ENCODE results near the gene ENTPD8. TPM values are rescaled to one million over a fixed set of nuclear protein-coding genes. Genes with fewer than 3 reads are reported as not detected.

ENTPD8 gene
- total and polyA plus RNA-seq, 2 of the 13 experiments (the other 11 are each of a cell fraction or from before 2014, with no cell fraction given): 0.26 to 0.44 TPM

DNA sequence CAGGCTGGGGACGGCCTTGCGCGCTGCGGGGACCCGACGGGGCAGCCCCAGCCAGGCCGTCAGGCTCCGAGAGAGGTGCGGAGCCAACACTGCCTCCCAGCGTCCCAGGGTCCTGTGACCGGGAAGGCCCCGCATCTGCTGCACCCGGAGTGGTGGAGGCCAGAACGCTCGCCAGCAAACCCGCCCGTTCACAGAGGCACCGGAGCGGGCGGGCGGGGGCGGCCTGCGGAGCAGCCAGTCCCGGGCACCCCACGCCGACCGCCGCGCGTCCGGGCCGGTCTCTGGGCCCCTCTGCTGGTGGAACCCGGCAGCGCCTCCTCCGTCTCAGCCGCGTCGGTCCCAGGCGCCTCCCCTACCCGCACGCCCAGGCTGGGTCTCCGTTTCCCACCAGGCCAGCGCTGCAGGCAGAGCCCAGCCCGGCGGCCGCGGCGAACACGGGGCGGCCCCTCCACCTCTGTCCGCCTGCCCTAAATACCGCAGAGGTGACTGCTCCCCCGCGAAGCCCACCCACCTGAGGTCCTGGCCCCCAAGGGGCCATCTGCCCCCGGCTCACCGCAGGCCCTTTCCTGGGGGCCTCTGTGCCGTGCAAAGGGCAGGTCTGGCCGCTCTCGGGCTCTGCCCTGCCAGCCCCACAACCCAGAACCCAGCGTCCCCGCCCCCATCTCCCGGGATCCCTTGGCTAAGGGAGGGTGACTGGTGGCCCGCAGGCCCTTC, 34.1 kb downstream of the ENTPD8 start (continued):
- TF ChIP-seq, protein P1, sequence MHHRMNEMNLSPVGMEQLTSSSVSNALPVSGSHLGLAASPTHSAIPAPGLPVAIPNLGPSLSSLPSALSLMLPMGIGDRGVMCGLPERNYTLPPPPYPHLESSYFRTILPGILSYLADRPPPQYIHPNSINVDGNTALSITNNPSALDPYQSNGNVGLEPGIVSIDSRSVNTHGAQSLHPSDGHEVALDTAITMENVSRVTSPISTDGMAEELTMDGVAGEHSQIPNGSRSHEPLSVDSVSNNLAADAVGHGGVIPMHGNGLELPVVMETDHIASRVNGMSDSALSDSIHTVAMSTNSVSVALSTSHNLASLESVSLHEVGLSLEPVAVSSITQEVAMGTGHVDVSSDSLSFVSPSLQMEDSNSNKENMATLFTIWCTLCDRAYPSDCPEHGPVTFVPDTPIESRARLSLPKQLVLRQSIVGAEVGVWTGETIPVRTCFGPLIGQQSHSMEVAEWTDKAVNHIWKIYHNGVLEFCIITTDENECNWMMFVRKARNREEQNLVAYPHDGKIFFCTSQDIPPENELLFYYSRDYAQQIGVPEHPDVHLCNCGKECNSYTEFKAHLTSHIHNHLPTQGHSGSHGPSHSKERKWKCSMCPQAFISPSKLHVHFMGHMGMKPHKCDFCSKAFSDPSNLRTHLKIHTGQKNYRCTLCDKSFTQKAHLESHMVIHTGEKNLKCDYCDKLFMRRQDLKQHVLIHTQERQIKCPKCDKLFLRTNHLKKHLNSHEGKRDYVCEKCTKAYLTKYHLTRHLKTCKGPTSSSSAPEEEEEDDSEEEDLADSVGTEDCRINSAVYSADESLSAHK (CRISPR knock-in tag; IDR thresholded peaks at IDR 0.05; ENCODE audit: borderline replicate concordance): no peak
- TF ChIP-seq ZFP36L2 (CRISPR knock-in tag; IDR thresholded peaks at IDR 0.05) (no peak), CBX2 (IDR thresholded peaks at IDR 0.05; ENCODE audit: low read depth, low read length) (no peak), CBX2 (CRISPR knock-in tag; IDR thresholded peaks at IDR 0.05; ENCODE audit: low read depth) (no peak), TMF1 (CRISPR knock-in tag; IDR thresholded peaks at IDR 0.05; ENCODE audit: low read depth) (peak; percentile 45; the same call in 1 of the 2 replicates), MED13 (CRISPR knock-in tag; IDR thresholded peaks at IDR 0.05) (no peak), ISX (CRISPR knock-in tag; conservative IDR thresholded peaks at IDR 0.05) (no peak), HOXA3 (CRISPR knock-in tag; IDR thresholded peaks at IDR 0.05) (peak; percentile 50; the same call in 1 of the 2 replicates), MAZ (IDR thresholded peaks at IDR 0.05; ENCODE audit: borderline replicate concordance, low read depth, low read length) (peak; percentile 52; the same call in 1 of the 2 replicates), MAZ (CRISPR knock-in tag; IDR thresholded peaks at IDR 0.05; ENCODE audit: low read depth) (peak; percentile 79), RARA (CRISPR knock-in tag; IDR thresholded peaks at IDR 0.05) (no peak), KLF9 (CRISPR knock-in tag; IDR thresholded peaks at IDR 0.05; ENCODE audit: low read depth) (no peak), AGO1 (IDR thresholded peaks at IDR 0.05; ENCODE audit: low read depth, low read length, poor library complexity, severe bottlenecking) (peak; percentile 25), SRF (IDR thresholded peaks at IDR 0.05; ENCODE audit: low read depth, low read length) (no peak), TP53 (CRISPR knock-in tag; conservative IDR thresholded peaks at IDR 0.05) (no peak), SNAI1 (CRISPR knock-in tag; IDR thresholded peaks at IDR 0.05; ENCODE audit: borderline replicate concordance) (no peak), ETV6 (CRISPR knock-in tag; conservative IDR thresholded peaks at IDR 0.05) (no peak)
- TF ChIP-seq, protein P2, sequence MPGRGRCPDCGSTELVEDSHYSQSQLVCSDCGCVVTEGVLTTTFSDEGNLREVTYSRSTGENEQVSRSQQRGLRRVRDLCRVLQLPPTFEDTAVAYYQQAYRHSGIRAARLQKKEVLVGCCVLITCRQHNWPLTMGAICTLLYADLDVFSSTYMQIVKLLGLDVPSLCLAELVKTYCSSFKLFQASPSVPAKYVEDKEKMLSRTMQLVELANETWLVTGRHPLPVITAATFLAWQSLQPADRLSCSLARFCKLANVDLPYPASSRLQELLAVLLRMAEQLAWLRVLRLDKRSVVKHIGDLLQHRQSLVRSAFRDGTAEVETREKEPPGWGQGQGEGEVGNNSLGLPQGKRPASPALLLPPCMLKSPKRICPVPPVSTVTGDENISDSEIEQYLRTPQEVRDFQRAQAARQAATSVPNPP (CRISPR knock-in tag; IDR thresholded peaks at IDR 0.05): 0 out of 2 replicates have a peak, but pooled peaks have one; percentile 50
- TF ChIP-seq, protein P3, sequence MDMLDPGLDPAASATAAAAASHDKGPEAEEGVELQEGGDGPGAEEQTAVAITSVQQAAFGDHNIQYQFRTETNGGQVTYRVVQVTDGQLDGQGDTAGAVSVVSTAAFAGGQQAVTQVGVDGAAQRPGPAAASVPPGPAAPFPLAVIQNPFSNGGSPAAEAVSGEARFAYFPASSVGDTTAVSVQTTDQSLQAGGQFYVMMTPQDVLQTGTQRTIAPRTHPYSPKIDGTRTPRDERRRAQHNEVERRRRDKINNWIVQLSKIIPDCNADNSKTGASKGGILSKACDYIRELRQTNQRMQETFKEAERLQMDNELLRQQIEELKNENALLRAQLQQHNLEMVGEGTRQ (IDR thresholded peaks at IDR 0.05; ENCODE audit: low read depth, low read length): no peak
- TF ChIP-seq, protein P3 (CRISPR knock-in tag; IDR thresholded peaks at IDR 0.05; ENCODE audit: borderline replicate concordance): no peak
- TF ChIP-seq, protein P4, sequence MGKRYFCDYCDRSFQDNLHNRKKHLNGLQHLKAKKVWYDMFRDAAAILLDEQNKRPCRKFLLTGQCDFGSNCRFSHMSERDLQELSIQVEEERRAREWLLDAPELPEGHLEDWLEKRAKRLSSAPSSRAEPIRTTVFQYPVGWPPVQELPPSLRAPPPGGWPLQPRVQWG (CRISPR knock-in tag; IDR thresholded peaks at IDR 0.05; ENCODE audit: borderline replicate concordance, low read depth): no peak
- TF ChIP-seq, protein P5, sequence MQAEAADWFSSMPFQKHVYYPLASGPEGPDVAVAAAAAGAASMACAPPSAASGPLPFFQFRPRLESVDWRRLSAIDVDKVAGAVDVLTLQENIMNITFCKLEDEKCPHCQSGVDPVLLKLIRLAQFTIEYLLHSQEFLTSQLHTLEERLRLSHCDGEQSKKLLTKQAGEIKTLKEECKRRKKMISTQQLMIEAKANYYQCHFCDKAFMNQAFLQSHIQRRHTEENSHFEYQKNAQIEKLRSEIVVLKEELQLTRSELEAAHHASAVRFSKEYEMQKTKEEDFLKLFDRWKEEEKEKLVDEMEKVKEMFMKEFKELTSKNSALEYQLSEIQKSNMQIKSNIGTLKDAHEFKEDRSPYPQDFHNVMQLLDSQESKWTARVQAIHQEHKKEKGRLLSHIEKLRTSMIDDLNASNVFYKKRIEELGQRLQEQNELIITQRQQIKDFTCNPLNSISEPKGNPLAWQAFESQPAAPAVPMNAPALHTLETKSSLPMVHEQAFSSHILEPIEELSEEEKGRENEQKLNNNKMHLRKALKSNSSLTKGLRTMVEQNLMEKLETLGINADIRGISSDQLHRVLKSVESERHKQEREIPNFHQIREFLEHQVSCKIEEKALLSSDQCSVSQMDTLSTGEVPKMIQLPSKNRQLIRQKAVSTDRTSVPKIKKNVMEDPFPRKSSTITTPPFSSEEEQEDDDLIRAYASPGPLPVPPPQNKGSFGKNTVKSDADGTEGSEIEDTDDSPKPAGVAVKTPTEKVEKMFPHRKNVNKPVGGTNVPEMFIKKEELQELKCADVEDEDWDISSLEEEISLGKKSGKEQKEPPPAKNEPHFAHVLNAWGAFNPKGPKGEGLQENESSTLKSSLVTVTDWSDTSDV (CRISPR knock-in tag; IDR thresholded peaks at IDR 0.05): no peak
